CD4-positive, alpha-beta T cell (primary cell): ENCODE data around the gene ABTB1. TPM values are rescaled to one million over a fixed set of nuclear protein-coding genes. Genes with fewer than 3 reads are reported as not detected.
A peak's percentile ranks its signal among the peaks of the same experiment; 100 is the strongest.

Experiments used
- ATAC-seq: fragments of 200-7000 bp; cut with Tn5 transposase; one replicate; pipeline ENCODE4 v1.10.0; 2022; ENCODE audit warnings: mild to moderate bottlenecking; ENCODE audit not compliant: poor library complexity
- CTCF ChIA-PET: fragments of 350-600 bp; sonication (Branson Sonifier 250); formaldehyde crosslinking; loops from one replicate; lab custom pipeline; 2021; ENCODE audit warnings: antibody characterized with exemption, inconsistent platforms; lab: Charles Lee
- POLR2A ChIA-PET: fragments of 350-600 bp; sonication (Branson Sonifier 250); formaldehyde crosslinking; loops from one replicate; lab custom pipeline; 2021; ENCODE audit warnings: antibody characterized with exemption, inconsistent platforms; lab: Charles Lee
- DNase-seq, 14 experiments: peaks; one replicate each; pipeline ENCODE4 v3.0.0-alpha.2; 2013 to 2020; ENCODE audit warnings: mixed read lengths in 2 of 14
- H3K27ac ChIP-seq, 2 donors: one replicate each; pipeline versions ENCODE4 v1.5.1 to v1.7.0; 2013; ENCODE audit warnings: low read length in 2 of 2, low read depth in 1 of 2, mild to moderate bottlenecking in 1 of 2
- H3K27me3 ChIP-seq, 2 experiments: 1 replicate in 1 of 2; 2 replicates in 1 of 2; pipeline versions ENCODE4 v1.6.1 to v1.7.0; 2013; ENCODE audit warnings: low read length in 2 of 2, control low read depth in 1 of 2, mild to moderate bottlenecking in 1 of 2, moderate library complexity in 1 of 2; ENCODE audit not compliant: insufficient read depth in 2 of 2, control insufficient read depth in 1 of 2
- H3K36me3 ChIP-seq: one replicate; pipeline ENCODE4 v1.6.1; 2013; ENCODE audit warnings: low read length, control low read depth; ENCODE audit not compliant: insufficient read depth
- H3K4me1 ChIP-seq: one replicate; pipeline ENCODE4 v1.6.1; 2013; ENCODE audit warnings: low read length, control low read depth; ENCODE audit not compliant: insufficient read depth
- H3K4me3 ChIP-seq: one replicate; pipeline ENCODE4 v1.5.1; 2013; ENCODE audit warnings: mild to moderate bottlenecking, low read length, moderate library complexity
- H3K9me3 ChIP-seq, 2 experiments: 1 replicate in 1 of 2; 2 replicates in 1 of 2; pipeline versions ENCODE4 v1.6.1 to v1.7.0; 2013; ENCODE audit warnings: low read length in 2 of 2, mild to moderate bottlenecking in 2 of 2, control low read depth in 1 of 2, moderate library complexity in 1 of 2; ENCODE audit not compliant: control insufficient read depth in 1 of 2, insufficient read depth in 1 of 2
- H3K27ac Mint-ChIP-seq: one replicate; pipeline ENCODE4 v1.8.0; 2020; ENCODE audit warnings: mixed read lengths
- H3K27me3 Mint-ChIP-seq: one replicate; pipeline ENCODE4 v1.8.0; 2021; ENCODE audit warnings: mixed read lengths
- H3K36me3 Mint-ChIP-seq: one replicate; pipeline ENCODE4 v1.8.0; 2021; ENCODE audit warnings: low read depth, mixed read lengths
- H3K4me1 Mint-ChIP-seq: one replicate; pipeline ENCODE4 v1.8.0; 2021; ENCODE audit warnings: low read depth, mixed read lengths
- H3K4me3 Mint-ChIP-seq: one replicate; pipeline ENCODE4 v1.8.0; 2020; ENCODE audit warnings: mild to moderate bottlenecking, mixed read lengths
- H3K9me3 Mint-ChIP-seq: one replicate; pipeline ENCODE4 v1.8.0; 2020; ENCODE audit warnings: mixed read lengths
- intact Hi-C, 2 experiments: fragments of 100-400 bp; cut with DNase I in 1 of 2; cut with micrococcal nuclease in 1 of 2; formaldehyde crosslinking; loops; one replicate each; pipeline versions ENCODE4 v1.15.1 to v1.9.0; 2023 to 2025; cut with DNase I, micrococcal nuclease
- total RNA-seq, 174 experiments: library from RNA in 2 of 174; stranded (reverse) in 2 of 174; gene quantifications; one replicate each; pipeline ENCODE4 v1.2.3 and lab custom pipeline; 2021 to 2026
- TF ChIP-seq, protein P1 (sequence below): fragments of 200-600 bp; IDR thresholded peaks from one replicate; pipeline ENCODE4 v1.8.0; 2022; ENCODE audit warnings: antibody characterized with exemption, mild to moderate bottlenecking

ABTB1 gene
- total RNA-seq, 2 experiments from 2014 or later = 116 to 118 TPM

DNA sequence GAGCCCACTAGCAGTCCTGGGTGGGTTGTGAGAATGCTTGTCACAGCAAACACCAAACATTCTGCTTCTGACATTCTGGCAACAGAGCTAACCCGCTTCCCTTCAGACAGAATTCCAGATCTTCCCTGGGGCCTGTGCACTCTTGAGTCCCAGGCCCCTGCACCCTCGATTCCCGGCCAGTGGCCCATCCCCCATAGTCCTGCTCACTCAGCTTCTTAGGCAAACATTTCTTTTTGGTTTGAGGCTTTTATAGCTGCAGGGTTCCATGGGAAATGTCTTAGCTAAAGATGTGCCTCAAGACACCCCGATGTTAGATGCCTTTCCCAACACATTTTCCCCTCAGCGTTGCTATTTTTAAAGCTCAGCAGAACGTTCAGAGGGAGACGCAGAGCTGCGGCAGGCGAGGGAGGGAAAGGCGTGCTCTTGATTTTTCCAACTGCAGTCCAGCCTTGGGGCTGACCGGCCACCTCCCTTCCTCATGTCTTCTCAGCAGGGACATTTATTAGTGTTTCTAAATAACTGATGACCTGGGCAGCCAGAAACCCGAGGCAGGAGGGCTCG is 35.2 kb downstream of the ABTB1 start:
- intact Hi-C loops = no loop called here
- CTCF ChIA-PET = no interaction called here

GRCh38 chr3:127708837-127709236 is 36.1 kb downstream of the ABTB1 start:
- ATAC-seq = no peak

More for the DNA sequence above, 35.2 kb downstream of the ABTB1 start:
- H3K27ac ChIP-seq = no peak overlapping the region
- no peaks in the 10 kb centered on the region for H3K36me3 ChIP-seq
- POLR2A ChIA-PET = interaction anchor here (0.7 kb wide), 1 partner anchor 24 kb away, joined by 3 read pairs; no protein-coding TSS in a partner anchor
- TF ChIP-seq, protein P1, sequence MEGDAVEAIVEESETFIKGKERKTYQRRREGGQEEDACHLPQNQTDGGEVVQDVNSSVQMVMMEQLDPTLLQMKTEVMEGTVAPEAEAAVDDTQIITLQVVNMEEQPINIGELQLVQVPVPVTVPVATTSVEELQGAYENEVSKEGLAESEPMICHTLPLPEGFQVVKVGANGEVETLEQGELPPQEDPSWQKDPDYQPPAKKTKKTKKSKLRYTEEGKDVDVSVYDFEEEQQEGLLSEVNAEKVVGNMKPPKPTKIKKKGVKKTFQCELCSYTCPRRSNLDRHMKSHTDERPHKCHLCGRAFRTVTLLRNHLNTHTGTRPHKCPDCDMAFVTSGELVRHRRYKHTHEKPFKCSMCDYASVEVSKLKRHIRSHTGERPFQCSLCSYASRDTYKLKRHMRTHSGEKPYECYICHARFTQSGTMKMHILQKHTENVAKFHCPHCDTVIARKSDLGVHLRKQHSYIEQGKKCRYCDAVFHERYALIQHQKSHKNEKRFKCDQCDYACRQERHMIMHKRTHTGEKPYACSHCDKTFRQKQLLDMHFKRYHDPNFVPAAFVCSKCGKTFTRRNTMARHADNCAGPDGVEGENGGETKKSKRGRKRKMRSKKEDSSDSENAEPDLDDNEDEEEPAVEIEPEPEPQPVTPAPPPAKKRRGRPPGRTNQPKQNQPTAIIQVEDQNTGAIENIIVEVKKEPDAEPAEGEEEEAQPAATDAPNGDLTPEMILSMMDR = no peak
- no peak for ATAC-seq
- H3K4me3 ChIP-seq = no peak overlapping the region
- H3K4me1 ChIP-seq = no peaks in the 10 kb centered on the region
- no peak overlapping the region for H3K27ac Mint-ChIP-seq
- H3K27me3 ChIP-seq = no peaks in the 10 kb centered on the region
- H3K9me3 ChIP-seq = no peaks in the 10 kb centered on the region
- no peaks in the 10 kb centered on the region for H3K4me1 Mint-ChIP-seq
- H3K4me3 Mint-ChIP-seq = no peak overlapping the region
- peak in 1 of 14 experiments; percentile 12 for DNase-seq
- no peaks in the 10 kb centered on the region for H3K36me3 Mint-ChIP-seq
- H3K27me3 Mint-ChIP-seq = no peaks in the 10 kb centered on the region
- H3K9me3 Mint-ChIP-seq = peaks cover 2% of the 10 kb centered on the region

GRCh38 chr3:127709320-127710060 is 36.7 kb downstream of the ABTB1 start:
- no peak for ATAC-seq
- Mint-ChIP-seq H3K4me3 (no peak overlapping the region), H3K27me3 (no peaks in the 10 kb centered on the region), H3K9me3 (peaks cover 1% of the 10 kb centered on the region), H3K36me3 (no peaks in the 10 kb centered on the region), H3K4me1 (no peaks in the 10 kb centered on the region), H3K27ac (no peak overlapping the region)
- Histone ChIP-seq H3K4me1 (no peaks in the 10 kb centered on the region), H3K4me3 (no peak overlapping the region), H3K36me3 (no peaks in the 10 kb centered on the region), H3K27ac (no peak overlapping the region), H3K27me3 (no peaks in the 10 kb centered on the region), H3K9me3 (no peaks in the 10 kb centered on the region)
- no peak for DNase-seq
- POLR2A ChIA-PET = interaction anchor here (0.6 kb wide), 1 partner anchor 1031 kb away, joined by 3 read pairs; no protein-coding TSS in a partner anchor
- TF ChIP-seq, protein P1 = no peak
- CTCF ChIA-PET = no interaction called here
- intact Hi-C loops = no loop called here

More at GRCh38 chr3:127708837-127709236, 36.1 kb downstream of the ABTB1 start:
- H3K4me3 ChIP-seq = no peak overlapping the region
- no peaks in the 10 kb centered on the region for H3K36me3 ChIP-seq
- no peaks in the 10 kb centered on the region for H3K27me3 ChIP-seq
- H3K4me1 ChIP-seq = no peaks in the 10 kb centered on the region
- H3K9me3 Mint-ChIP-seq = peaks cover 2% of the 10 kb centered on the region
- intact Hi-C loops = no loop called here
- H3K9me3 ChIP-seq = no peaks in the 10 kb centered on the region
- H3K4me1 Mint-ChIP-seq = no peaks in the 10 kb centered on the region
- no peak overlapping the region for H3K4me3 Mint-ChIP-seq
- ChIA-PET POLR2A (interaction anchor here (0.6 kb wide), 1 partner anchor 1032 kb away, joined by 3 read pairs; no protein-coding TSS in a partner anchor), CTCF (no interaction called here)
- DNase-seq = peak in 1 of 14 experiments; percentile 2
- H3K27ac ChIP-seq = no peak overlapping the region
- H3K36me3 Mint-ChIP-seq = no peaks in the 10 kb centered on the region
- H3K27me3 Mint-ChIP-seq = no peaks in the 10 kb centered on the region
- no peak overlapping the region for H3K27ac Mint-ChIP-seq
- TF ChIP-seq, protein P1 = no peak
